GM19324 (cell line): ENCODE measurements around the gene WTIP.

ENCODE experiments used
- ATAC-seq: cut with Tn5 transposase; IDR thresholded peaks from one replicate; pipeline ENCODE4 v1.9.1; 2021; ENCODE audit warnings: mild to moderate bottlenecking, moderate library complexity; ENCODE audit not compliant: unreplicated experiment, low FRiP score

WTIP gene

GRCh38 chr19:34549833-34550232 lies 68.3 kb downstream of the WTIP start:
- ATAC-seq: no peak

GRCh38 chr19:34555447-34555846 lies 73.9 kb downstream of the WTIP start:
- ATAC-seq: no peak

GRCh38 chr19:34556488-34556887 lies 74.9 kb downstream of the WTIP start:
- ATAC-seq: no peak

GRCh38 chr19:34559045-34559444 lies 77.5 kb downstream of the WTIP start:
- ATAC-seq: no peak

GRCh38 chr19:34560229-34560628 lies 78.7 kb downstream of the WTIP start:
- no peak for ATAC-seq
